Neural progenitor cell (in vitro differentiated cells): Measurements from ENCODE around the gene MKI67.

ENCODE experiments used
- EZH2 ChIP-seq: fragments of 200-600 bp; sonication (generic); IDR thresholded peaks from 2 replicates; pipeline ENCODE4 v1.6.1; 2017; ENCODE audit warnings: antibody characterized with exemption, mild to moderate bottlenecking, moderate library complexity
- TF ChIP-seq, protein P1 (sequence below): fragments of 200-600 bp; sonication (generic); IDR thresholded peaks from 2 replicates; pipeline ENCODE4 v1.5.1; 2017; ENCODE audit warnings: antibody characterized with exemption, mild to moderate bottlenecking

DNA sequence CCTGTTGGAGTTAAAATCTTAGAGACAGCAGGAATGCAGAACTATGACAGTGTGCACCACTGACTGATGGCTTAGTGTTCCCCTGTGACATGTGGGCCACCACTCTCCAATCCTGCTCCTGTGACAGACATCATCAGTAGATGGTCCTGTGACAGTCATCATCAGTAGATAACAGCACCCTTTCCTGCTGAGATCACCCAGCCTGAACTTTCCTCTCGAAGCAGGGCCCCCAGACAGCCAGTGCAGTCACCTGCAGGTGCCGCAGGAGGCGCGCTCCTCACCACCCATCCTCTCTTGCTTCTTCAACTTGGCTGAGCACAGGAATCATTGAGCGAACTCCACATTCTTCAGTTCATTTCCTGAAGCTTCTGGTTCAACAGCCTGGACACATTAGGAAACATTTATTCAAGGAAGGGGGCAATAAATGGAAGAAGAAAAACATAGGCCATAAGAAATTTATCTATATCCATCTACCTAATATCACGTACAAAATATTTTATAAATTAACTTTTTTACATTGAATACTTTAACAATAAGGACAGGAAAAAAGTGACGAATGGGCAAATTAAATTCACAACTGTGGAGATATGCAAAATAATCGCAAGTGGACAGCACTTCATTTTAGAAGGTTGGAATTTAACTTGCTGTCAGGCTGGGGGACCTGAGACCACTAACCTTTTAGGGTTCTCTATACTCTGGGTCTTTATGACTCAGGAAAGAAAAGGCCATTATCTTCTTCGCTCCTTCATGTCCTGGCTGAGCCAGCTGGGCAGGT lies 32.0 kb upstream of the MKI67 start:
- TF ChIP-seq, protein P1, sequence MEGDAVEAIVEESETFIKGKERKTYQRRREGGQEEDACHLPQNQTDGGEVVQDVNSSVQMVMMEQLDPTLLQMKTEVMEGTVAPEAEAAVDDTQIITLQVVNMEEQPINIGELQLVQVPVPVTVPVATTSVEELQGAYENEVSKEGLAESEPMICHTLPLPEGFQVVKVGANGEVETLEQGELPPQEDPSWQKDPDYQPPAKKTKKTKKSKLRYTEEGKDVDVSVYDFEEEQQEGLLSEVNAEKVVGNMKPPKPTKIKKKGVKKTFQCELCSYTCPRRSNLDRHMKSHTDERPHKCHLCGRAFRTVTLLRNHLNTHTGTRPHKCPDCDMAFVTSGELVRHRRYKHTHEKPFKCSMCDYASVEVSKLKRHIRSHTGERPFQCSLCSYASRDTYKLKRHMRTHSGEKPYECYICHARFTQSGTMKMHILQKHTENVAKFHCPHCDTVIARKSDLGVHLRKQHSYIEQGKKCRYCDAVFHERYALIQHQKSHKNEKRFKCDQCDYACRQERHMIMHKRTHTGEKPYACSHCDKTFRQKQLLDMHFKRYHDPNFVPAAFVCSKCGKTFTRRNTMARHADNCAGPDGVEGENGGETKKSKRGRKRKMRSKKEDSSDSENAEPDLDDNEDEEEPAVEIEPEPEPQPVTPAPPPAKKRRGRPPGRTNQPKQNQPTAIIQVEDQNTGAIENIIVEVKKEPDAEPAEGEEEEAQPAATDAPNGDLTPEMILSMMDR, result no peak
- TF ChIP-seq EZH2, result no peak
